Astrocyte (in vitro differentiated cells and primary cell): ENCODE measurements around the gene HMGXB3.
"Not testable (repeated sequence)": the region's sequence is repeated elsewhere in the genome, so short reads cannot be mapped to it uniquely, and the experiment has no call there.

ENCODE experiments used
- EZH2 ChIP-seq: IDR thresholded peaks from 2 replicates; pipeline ENCODE4 v1.6.1; 2012; ENCODE audit warnings: mild to moderate bottlenecking, low read length, inconsistent platforms; ENCODE audit not compliant: insufficient read depth
- TF ChIP-seq, protein P1 (sequence below): IDR thresholded peaks from 2 replicates; pipeline ENCODE4 v1.5.1; 2011; ENCODE audit warnings: low read depth, mild to moderate bottlenecking, inconsistent platforms, low read length, moderate library complexity; ENCODE audit not compliant: insufficient read depth

DNA sequence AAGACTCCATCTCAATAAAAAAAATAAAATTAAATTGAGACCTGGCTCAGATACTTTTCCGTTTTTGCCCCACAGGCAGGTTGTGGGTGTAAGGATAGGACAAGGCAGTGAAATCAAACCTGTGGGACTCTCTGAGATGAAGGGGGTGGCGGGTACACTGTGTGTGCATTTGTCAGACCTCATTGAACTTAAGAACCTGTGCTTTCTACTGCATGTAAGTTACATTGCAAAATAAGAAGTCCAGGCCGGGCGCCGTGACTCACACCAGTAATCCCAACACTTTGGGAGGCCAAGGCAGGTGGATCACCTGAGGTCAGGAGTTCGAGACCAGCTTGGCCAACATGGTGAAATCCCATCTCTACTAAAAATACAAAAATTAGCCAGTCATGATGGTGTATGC, 84.2 kb downstream of the HMGXB3 start:
- TF ChIP-seq, protein P1, sequence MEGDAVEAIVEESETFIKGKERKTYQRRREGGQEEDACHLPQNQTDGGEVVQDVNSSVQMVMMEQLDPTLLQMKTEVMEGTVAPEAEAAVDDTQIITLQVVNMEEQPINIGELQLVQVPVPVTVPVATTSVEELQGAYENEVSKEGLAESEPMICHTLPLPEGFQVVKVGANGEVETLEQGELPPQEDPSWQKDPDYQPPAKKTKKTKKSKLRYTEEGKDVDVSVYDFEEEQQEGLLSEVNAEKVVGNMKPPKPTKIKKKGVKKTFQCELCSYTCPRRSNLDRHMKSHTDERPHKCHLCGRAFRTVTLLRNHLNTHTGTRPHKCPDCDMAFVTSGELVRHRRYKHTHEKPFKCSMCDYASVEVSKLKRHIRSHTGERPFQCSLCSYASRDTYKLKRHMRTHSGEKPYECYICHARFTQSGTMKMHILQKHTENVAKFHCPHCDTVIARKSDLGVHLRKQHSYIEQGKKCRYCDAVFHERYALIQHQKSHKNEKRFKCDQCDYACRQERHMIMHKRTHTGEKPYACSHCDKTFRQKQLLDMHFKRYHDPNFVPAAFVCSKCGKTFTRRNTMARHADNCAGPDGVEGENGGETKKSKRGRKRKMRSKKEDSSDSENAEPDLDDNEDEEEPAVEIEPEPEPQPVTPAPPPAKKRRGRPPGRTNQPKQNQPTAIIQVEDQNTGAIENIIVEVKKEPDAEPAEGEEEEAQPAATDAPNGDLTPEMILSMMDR = not testable (repeated sequence)
- TF ChIP-seq EZH2 = not testable (repeated sequence)
